ENCODE measurements around the gene LYST.
"Not testable (repeated sequence)": the region's sequence is repeated elsewhere in the genome, so short reads cannot be mapped to it uniquely, and the experiment has no call there.

LYST gene, protein sequence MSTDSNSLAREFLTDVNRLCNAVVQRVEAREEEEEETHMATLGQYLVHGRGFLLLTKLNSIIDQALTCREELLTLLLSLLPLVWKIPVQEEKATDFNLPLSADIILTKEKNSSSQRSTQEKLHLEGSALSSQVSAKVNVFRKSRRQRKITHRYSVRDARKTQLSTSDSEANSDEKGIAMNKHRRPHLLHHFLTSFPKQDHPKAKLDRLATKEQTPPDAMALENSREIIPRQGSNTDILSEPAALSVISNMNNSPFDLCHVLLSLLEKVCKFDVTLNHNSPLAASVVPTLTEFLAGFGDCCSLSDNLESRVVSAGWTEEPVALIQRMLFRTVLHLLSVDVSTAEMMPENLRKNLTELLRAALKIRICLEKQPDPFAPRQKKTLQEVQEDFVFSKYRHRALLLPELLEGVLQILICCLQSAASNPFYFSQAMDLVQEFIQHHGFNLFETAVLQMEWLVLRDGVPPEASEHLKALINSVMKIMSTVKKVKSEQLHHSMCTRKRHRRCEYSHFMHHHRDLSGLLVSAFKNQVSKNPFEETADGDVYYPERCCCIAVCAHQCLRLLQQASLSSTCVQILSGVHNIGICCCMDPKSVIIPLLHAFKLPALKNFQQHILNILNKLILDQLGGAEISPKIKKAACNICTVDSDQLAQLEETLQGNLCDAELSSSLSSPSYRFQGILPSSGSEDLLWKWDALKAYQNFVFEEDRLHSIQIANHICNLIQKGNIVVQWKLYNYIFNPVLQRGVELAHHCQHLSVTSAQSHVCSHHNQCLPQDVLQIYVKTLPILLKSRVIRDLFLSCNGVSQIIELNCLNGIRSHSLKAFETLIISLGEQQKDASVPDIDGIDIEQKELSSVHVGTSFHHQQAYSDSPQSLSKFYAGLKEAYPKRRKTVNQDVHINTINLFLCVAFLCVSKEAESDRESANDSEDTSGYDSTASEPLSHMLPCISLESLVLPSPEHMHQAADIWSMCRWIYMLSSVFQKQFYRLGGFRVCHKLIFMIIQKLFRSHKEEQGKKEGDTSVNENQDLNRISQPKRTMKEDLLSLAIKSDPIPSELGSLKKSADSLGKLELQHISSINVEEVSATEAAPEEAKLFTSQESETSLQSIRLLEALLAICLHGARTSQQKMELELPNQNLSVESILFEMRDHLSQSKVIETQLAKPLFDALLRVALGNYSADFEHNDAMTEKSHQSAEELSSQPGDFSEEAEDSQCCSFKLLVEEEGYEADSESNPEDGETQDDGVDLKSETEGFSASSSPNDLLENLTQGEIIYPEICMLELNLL (N-terminal part only)

DNA sequence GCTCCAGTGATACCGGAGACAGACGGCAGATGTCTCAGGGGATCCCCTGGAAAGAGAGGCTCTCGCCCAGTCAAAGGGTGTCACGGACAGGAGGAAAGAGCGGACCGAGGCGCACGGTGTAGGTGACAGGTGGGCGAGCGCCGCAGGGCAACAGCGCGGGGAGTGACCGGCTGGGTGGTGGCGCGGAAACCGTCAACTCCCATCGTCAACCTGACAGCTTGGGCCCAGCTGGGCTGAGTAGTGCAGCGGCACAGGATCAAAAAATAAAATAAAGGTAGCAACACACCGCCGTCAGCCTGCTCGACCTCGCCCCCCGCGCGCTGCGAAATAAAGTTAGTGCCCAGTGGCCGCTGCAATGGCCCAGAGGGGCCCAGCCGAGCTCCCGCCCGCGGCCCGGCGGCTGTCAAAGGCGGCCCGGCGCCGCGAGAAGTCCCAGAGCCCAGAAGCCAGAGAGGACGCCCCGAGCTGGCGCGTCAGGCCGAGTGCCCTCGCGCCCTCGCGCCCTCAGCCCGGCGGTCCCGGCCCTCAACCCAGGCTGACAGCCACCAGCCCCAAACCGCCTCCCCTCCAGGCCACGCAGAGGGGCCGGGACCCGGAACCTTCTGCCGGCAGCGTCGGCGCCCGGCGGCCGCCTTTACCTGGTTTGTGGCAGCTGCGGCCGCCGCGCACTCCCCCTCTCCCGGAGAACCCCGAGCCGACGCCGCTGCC lies at the start of gene LYST:
Gene LYST, minus strand, starts transcription at position 702 of the 708 bp plus-strand sequence. CDS start 36,489 bp downstream, outside the sequence.
- DNase-seq, result no peak

DNA sequence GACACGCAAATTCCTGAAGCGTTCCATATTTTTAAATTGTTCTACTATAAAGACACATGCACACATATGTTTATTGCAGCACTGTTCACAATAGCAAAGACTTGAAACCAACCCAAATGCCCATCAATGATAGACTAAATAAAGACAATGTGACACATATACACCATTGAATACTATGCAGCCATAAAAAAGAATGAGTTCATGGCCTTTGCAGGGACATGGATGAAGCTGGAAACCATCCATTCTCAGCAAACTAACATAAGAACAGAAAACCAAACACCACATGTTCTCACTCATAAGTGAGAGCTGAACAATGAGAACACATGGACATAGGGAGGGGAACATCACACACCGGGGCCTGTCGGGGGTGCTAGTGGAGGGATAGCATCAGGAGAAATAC lies 48.8 kb upstream of the LYST start:
- not testable (repeated sequence) for DNase-seq

GRCh38 chr1:235913311-235913710 lies 46.6 kb upstream of the LYST start:
- no peak for DNase-seq

GRCh38 chr1:235911876-235912275 lies 45.2 kb upstream of the LYST start:
- no peak for DNase-seq

- no peak for DNase-seq
Measured at GRCh38 chr1:235911300-235911662, 44.6 kb upstream of the LYST start.

GRCh38 chr1:235910357-235911299 lies 43.9 kb upstream of the LYST start:
- DNase-seq, result no peak

DNA sequence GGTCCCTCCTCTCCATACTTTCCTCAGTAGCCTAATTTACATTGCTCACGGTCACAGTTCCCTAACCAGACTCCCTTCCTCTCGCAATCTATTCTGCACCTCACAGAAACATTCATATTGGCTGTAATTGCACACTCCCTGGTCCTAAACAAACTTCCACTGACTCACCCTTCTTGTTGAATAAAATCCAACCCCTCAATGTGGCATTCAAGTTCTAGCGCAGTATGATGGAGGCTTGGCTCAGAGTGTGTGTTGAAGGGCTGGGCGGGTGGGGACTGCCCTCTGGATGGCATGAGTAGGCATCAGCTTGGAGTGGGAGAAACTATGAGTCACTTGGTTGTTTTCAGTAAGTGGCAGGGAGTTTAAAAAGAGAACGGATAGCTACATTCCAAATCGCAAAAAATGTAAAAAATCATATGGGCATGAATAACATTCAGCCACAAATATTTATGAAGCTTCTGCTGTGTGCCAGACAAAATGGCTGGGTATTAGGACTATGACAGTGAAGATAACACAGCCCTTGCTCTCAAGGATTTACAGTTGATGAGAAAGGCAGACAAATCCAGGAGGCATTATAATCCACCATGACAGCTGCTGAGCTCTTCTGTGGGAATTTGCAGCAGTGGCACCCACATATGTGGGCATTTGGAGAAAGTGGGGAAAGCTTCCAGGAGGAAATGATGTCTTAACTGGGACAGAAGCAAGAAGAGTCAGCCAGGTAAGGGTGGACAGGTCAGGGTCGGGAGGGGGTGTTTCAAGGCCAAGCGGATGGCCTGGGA lies 42.2 kb upstream of the LYST start:
- no peak for DNase-seq

GRCh38 chr1:235907897-235908240 lies 41.2 kb upstream of the LYST start:
- no peak for DNase-seq

GRCh38 chr1:235907187-235907896 lies 40.6 kb upstream of the LYST start:
- DNase-seq, result no peak

DNA sequence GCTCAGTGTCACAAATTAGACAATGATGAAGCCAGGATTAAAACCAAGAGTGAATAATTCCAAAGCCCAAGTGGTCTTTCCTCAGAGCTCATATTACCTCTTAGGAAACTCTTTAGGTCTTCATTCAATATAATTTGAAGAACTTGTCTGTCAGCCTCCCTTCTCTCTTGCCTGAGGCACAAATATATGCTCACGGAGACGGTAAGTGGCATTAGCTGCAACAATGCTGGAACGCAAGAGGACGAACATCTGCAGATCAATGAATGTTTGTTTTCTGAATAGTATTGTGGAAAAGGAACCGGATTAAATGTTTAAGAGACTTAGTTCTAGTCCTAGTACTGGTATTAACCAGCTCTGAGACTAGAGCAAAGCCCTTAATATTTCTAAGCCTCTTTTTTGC lies 39.7 kb upstream of the LYST start:
- no peak for DNase-seq

- not testable (repeated sequence) for DNase-seq
Measured at GRCh38 chr1:235903809-235904208, 37.1 kb upstream of the LYST start.

- DNase-seq, result no peak
Measured at GRCh38 chr1:235902677-235903542, 36.2 kb upstream of the LYST start.

DNA sequence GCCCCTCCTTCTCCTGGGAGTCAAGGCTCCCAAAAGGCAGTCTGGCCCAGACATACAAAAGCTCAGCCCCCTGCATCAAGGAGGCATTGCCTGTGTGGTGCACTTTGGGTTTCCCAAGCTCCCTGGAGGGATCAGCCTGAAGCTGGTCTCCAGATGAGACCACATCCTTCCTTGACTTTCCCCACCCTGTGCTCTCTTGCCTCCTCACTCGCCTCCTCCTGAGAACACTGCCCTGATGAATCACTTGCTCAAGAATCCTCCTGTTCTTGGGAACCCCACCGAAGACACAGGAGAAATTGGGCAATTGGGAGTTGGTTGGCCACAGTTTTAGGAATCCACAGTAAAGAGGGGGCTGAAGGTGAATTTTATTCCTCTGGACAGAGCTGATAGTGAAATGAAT lies 34.8 kb upstream of the LYST start:
- DNase-seq, result peak; percentile 76

DNA sequence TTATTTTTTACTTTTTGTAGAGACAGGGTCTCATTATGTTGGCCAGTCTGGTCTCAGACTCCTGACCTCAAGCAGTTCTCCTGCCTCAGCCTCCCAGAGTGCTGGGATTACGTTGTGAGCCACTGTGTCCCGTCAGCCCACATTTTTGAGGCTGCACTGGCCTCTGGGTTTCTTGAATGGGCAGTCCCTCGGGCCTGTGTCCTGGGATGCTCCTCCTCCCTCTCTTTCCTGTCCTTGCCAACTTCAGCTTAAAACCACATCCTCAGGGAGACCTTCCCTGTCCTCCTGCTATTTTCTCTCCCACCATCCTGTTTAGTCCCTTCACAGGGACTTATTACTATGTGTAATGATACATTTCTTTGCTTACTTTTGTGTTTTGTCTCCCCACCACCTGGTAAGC lies 31.4 kb upstream of the LYST start:
- DNase-seq, result no peak

DNA sequence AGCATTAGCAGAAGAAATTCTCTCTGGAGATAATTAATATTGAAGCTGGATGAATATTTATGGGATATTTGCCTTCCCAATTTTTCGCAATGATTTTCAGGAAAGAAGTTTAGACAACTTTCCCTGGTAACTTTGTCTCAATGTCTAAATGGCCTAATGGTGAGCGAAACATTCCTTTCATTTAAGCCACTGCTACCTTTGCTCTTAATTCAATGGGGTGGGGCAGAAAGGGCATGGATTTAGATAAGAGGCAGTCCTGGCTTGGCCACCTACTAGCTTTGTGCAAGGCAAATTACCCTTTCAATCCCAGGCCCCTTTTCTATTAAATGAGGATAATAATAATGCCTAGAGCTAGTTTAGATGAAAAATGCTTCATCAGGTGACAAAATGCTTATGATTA lies 27.1 kb upstream of the LYST start:
- DNase-seq, result no peak

DNA sequence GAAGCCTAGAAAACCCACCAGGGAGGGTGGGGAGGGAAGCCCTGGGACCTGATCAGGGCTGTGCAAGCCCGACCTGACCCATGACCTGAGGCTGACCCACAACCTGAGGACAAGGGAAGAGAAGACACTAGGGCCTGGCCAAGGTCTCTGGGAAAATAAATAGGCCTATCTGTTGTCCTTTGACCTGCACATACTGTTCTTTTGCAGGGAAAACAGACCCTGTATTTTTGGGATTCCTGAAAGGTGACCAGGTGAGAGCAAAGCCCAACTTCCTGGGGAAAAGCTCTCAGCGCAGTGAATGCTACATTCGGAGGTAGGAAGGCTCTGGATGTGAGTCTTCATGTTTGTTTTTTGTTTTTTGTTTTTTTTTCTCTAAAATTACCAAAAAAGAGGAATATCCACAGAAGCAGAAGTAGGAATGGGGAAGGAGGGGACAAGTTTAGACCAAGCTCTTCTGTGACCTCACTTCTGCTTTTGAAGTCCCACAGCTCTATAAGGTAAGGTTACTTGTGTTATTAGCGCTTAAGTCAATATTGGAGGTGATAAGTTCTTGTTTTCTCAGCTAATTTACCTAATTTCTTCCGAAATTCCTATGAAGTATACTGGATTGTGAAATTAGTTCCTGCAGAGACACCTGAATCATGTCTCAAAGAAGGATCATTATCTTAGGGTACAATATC lies 26.2 kb upstream of the LYST start:
- DNase-seq, result peak; percentile 80

DNA sequence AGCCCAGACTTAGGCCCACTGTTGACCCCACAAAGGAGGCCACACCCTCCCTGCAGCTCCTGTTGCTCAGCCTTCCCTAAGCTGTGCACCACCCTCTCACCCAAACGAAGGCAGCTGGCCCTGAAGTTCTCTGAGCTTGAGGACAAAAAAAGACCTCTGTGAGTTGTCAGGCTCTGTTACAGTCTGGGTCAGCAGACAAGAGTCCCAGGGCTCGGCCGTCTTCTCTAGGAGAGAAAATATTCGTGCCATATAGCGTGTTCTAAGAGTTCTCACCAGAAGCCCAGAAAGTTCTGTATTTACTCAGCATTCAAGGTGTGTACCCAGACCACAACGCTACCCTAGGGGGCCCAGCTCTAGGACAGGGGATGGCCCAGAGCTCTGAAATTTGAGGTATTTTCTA lies 25.5 kb upstream of the LYST start:
- no peak for DNase-seq

DNA sequence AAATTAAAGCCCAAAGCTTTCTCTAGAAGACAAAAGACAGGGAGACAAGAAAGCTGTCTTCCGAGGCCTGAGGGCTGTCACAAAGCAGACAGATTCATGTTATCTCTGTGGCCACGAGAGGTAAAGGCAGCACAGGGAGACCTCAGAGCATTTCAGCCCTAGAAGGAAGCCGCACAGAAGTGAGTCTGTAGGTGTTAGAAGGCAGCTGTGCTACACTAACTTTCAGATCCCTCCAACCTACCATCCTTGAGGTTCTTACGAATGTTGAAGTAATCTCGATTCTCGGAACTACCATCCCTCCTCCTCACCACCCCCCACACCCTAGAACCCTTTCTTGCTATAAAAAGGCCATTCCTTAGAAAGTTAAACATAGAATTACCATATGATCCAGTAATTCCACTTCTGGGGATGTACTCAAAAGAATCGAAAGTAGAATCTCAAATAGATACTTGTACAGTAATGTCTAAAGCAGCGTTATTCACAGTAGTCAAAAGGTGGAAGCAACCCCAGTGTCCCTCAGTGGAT lies 21.5 kb upstream of the LYST start:
- DNase-seq, result no peak

Measured in GF-D8 (cell line).